Memory B cell (primary cell): Measurements from ENCODE around the gene GFRA1.

ENCODE experiments used
- ATAC-seq: fragments of 150-1000 bp; cut with Tn5 transposase; 2 replicates; pipeline ENCODE4 v1.10.0; 2021; ENCODE audit warnings: low read depth, mild to moderate bottlenecking, moderate library complexity
- DNase-seq, 2 donors: peaks; one replicate each; pipeline ENCODE4 v3.0.0; 2022; ENCODE audit warnings: low spot score in 2 of 2
- H3K27ac Mint-ChIP-seq: one replicate; pipeline ENCODE4 v1.8.0; 2022; ENCODE audit warnings: mild to moderate bottlenecking, moderate library complexity, mixed read lengths
- H3K27me3 Mint-ChIP-seq: one replicate; pipeline ENCODE4 v1.8.0; 2022; ENCODE audit warnings: mixed read lengths
- H3K36me3 Mint-ChIP-seq: one replicate; pipeline ENCODE4 v1.8.0; 2022; ENCODE audit warnings: mild to moderate bottlenecking, mixed read lengths
- H3K4me1 Mint-ChIP-seq: one replicate; pipeline ENCODE4 v1.8.0; 2022; ENCODE audit warnings: mixed read lengths
- H3K4me3 Mint-ChIP-seq: one replicate; pipeline ENCODE4 v1.8.0; 2022; ENCODE audit warnings: mild to moderate bottlenecking, moderate library complexity, mixed read lengths
- H3K9me3 Mint-ChIP-seq: one replicate; pipeline ENCODE4 v1.8.0; 2022; ENCODE audit warnings: mixed read lengths

GFRA1 gene

DNA sequence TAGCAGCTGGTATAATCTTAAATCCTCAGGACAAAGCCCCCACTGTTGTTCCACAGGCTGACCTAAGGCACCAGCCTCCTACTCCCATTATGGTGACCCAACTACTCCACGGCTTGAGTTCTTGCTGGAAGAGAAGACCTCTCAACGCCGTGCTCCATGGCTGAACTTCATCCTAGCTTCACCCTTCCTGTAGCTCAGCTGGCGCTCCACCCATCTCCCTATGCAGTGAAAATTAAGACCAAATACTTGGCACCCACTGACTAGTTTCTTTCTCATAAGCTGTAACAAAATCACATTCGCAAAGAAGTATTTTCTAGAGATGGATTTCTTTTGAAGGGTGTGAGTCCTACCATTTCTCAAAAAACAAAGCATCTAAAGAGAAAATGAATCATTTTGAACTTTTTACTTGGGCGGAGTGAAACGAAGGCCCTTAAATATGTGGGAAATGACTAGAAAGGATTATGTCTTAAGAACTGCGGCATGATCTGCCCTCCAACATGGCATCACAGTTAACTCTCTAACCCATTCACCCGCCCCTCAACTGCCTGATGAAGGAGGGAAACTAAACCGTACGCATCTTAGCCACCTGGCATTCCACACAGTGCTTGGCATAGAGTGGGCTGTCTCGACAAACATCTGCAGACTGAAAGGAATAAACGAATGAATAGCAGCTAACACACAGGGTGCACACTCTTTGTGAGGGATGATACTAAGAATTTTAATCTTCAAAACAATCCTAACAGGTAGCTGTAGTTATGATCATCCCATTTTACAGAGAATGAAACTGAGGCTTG, 32.7 kb downstream of the GFRA1 start:
- no peaks in the 10 kb centered on the region for H3K4me1 Mint-ChIP-seq
- ATAC-seq = no peak

DNA sequence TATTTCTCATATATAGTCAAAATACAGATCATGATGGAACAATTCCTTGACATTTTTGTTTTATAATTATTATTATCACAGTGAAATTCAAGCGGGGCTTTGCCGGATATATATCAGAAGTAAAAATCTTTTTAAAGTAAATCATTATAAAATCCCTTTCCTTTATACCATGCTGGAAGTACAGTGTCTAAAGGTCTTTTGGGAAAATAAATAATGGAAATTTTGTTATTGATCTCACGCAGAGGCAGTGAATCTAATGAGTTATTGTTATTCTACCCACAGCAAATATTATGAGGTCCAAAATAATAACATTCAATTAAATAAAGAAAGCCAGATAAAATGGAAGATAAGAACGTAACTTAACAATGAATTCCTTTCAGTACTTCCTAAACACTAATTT, 33.8 kb downstream of the GFRA1 start:
- H3K4me3 Mint-ChIP-seq = no peak overlapping the region
- H3K36me3 Mint-ChIP-seq = no peaks in the 10 kb centered on the region
- DNase-seq (no peak), ATAC-seq (no peak)
- H3K4me1 Mint-ChIP-seq = no peaks in the 10 kb centered on the region
- no peaks in the 10 kb centered on the region for H3K27me3 Mint-ChIP-seq
- no peak overlapping the region for H3K27ac Mint-ChIP-seq
- H3K9me3 Mint-ChIP-seq = no peaks in the 10 kb centered on the region

More for the DNA sequence above, 32.7 kb downstream of the GFRA1 start:
- Mint-ChIP-seq H3K27me3 (no peaks in the 10 kb centered on the region), H3K27ac (no peak overlapping the region), H3K9me3 (no peaks in the 10 kb centered on the region), H3K4me3 (no peak overlapping the region), H3K36me3 (no peaks in the 10 kb centered on the region)
- DNase-seq = no peak

DNA sequence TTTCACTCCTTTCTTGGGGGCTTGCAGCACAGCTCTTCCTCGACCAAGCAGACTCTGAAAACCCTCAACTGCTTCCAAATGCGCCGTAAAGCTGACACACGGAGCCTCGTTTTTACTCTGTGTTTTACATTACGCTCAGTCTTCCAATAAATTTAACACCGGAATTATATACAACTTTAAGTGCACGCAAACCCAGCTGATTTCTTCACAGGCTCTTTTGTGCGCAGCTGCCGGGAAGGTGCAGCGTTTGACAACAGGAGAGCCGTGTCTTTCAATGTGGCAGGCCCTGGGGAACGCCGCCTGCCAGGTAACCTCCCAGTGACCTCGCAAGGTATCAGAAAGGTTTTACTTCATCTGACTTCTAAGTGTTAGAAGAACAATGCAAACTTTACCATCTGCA, 35.0 kb downstream of the GFRA1 start:
- H3K9me3 Mint-ChIP-seq = no peaks in the 10 kb centered on the region
- no peak for ATAC-seq
- no peaks in the 10 kb centered on the region for H3K36me3 Mint-ChIP-seq
- no peaks in the 10 kb centered on the region for H3K27me3 Mint-ChIP-seq
- H3K4me1 Mint-ChIP-seq = no peaks in the 10 kb centered on the region
- no peak overlapping the region for H3K27ac Mint-ChIP-seq
- DNase-seq = no peak
- H3K4me3 Mint-ChIP-seq = no peak overlapping the region

DNA sequence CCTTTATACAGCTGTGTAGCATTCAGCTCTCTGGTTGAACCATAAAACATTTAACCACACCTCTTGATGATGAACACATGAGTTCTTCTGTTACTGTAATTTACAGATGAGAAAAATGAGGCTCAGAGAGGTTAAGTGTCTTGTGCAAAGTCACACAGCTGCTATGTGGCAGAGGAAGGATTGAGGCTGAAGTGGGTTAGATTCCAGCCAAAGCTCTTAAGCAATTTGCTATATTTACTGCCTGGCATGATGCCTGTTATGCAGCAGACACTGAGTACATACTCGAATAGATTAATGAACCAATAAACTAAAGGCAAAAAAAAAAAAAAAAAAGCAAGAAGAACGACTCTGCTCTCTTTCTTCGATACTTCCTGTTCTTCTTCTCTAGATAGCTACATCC, 35.7 kb downstream of the GFRA1 start:
- Mint-ChIP-seq H3K27me3 (no peaks in the 10 kb centered on the region), H3K27ac (no peak overlapping the region), H3K4me3 (no peak overlapping the region), H3K4me1 (no peaks in the 10 kb centered on the region), H3K36me3 (no peaks in the 10 kb centered on the region), H3K9me3 (no peaks in the 10 kb centered on the region)
- ATAC-seq = no peak
- DNase-seq = no peak

DNA sequence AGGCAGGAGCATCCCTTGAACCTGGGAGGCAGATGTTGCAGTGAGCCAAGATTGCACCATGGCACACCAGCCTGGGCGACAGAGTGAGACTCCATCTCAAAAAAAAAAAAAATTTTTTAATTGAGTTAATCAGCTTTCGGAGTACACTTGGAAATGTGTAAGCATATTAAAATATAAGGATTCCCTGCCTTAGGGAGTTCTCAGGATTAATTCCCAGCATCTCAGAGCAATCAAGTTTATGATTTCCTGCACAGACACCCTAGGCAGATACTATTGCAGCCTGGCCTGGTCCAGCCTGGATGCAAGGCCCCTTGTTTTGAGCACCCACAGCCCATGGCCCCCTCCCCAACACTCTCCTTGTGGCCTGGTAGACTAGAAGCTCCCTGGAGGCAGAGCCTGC, 39.8 kb downstream of the GFRA1 start:
- no peaks in the 10 kb centered on the region for H3K27me3 Mint-ChIP-seq
- H3K4me3 Mint-ChIP-seq = no peak overlapping the region
- no peaks in the 10 kb centered on the region for H3K9me3 Mint-ChIP-seq
- DNase-seq (no peak), ATAC-seq (no peak)
- no peak overlapping the region for H3K27ac Mint-ChIP-seq
- H3K36me3 Mint-ChIP-seq = no peaks in the 10 kb centered on the region
- H3K4me1 Mint-ChIP-seq = no peaks in the 10 kb centered on the region

DNA sequence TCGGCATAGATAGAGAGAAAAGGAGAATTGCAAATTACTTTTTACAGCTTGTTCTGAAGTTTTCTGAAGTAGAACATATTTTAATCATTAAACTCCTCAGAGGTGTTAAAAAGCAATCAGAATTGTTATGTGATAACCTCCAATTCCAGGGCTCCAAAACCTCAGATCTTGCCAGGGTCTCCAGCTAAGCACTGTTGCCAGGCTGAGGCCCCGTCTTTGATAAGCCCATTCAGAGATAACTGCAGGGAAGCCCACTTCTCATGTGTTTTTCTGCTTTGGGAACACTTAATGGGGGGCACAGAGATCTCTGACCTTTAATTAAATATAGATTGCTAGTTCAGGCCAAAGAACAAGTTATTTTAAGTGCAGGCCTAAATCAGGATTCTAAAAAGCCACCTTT, 40.4 kb downstream of the GFRA1 start:
- Mint-ChIP-seq H3K27me3 (no peaks in the 10 kb centered on the region), H3K4me3 (no peak overlapping the region)
- DNase-seq = no peak

DNA sequence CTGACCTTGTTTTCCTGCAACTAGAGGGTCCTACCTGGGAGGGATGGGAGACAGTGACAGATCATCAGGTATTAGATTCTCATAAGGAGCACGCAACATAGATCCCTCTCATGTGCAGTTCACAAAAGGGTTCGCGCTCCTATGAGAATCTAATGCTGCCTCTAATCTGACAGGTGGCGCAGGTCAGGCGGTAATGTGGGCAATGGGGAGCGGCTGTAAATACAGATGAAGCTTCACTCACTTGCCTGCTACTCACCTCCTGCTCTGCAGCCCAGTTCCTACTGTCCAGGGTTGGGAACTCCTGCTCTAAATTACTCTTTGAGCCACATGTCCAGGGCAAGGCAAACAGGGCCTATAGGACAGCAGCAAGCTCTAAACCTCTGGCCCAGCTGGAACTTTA, 46.2 kb downstream of the GFRA1 start:
- DNase-seq = no peak
- no peaks in the 10 kb centered on the region for H3K4me1 Mint-ChIP-seq
- no peak overlapping the region for H3K27ac Mint-ChIP-seq
- H3K4me3 Mint-ChIP-seq = no peak overlapping the region
- H3K9me3 Mint-ChIP-seq = no peaks in the 10 kb centered on the region
- ATAC-seq = no peak
- no peaks in the 10 kb centered on the region for H3K27me3 Mint-ChIP-seq
- H3K36me3 Mint-ChIP-seq = no peaks in the 10 kb centered on the region

More for the DNA sequence above, 40.4 kb downstream of the GFRA1 start:
- H3K27ac Mint-ChIP-seq = no peak overlapping the region
- no peaks in the 10 kb centered on the region for H3K4me1 Mint-ChIP-seq
- no peaks in the 10 kb centered on the region for H3K9me3 Mint-ChIP-seq
- H3K36me3 Mint-ChIP-seq = no peaks in the 10 kb centered on the region
- ATAC-seq = no peak

DNA sequence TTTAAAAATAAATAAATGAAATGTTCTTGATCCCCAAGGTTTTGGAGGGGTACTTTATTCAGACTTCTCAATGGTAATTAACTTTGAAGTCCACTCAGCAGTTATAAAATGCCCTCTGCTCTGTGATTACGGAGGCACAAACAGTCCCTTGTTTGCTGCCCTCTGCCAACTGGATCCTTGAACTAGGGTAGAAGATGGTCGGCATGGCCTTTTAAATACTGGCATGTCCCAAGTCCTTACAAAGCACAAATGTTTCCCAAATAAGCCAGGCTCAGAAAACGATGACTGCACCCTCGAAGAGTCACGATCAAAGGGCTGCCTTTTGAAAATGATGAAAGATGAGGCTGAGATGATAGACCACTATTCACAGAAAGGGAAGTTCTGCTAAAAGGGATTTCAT, 47.0 kb downstream of the GFRA1 start:
- no peaks in the 10 kb centered on the region for H3K4me1 Mint-ChIP-seq
- no peaks in the 10 kb centered on the region for H3K36me3 Mint-ChIP-seq
- no peak overlapping the region for H3K4me3 Mint-ChIP-seq
- H3K27ac Mint-ChIP-seq = no peak overlapping the region
- no peaks in the 10 kb centered on the region for H3K27me3 Mint-ChIP-seq
- ATAC-seq (no peak), DNase-seq (no peak)
- no peaks in the 10 kb centered on the region for H3K9me3 Mint-ChIP-seq

DNA sequence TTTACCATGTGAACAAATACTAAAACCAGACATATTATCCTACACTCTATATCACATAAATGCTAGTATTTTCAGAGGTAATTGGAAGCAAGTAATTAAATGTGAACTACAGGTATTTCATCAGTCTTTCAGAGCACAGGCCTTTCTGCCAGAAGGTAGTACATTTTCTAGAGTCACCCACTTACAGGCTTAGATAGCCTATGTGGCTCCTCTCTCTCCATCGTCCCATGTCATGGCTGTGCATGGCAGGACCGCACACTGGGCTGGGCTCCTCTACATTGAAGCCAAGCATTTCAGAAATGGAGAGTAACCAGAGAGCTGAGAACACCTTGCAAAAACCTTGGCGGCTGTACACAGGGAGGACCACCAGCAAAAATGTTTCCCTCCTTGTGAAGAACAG, 49.7 kb downstream of the GFRA1 start:
- Mint-ChIP-seq H3K27ac (no peak overlapping the region), H3K36me3 (no peaks in the 10 kb centered on the region), H3K4me3 (no peak overlapping the region), H3K4me1 (no peaks in the 10 kb centered on the region), H3K9me3 (no peaks in the 10 kb centered on the region), H3K27me3 (no peaks in the 10 kb centered on the region)
- ATAC-seq = no peak
- DNase-seq = no peak

DNA sequence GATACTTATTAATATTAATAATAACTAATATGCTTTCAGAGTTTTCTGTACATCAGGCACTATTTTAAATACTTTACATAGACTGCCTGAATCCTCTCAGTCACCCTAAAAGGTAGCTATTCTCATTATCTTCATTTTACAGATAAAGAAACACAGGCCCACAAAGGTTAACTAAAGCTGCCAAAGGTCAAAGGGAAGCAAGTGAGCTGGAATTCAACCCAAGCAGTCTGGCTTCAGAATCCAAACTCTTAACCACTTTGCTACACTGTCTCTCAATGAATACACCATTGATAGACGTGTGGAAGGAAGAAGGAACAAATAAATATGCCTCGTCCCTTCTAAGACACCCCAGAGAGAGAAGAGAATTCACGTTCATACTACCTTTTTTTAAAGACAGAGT, 52.0 kb downstream of the GFRA1 start:
- no peak overlapping the region for H3K4me3 Mint-ChIP-seq
- DNase-seq (no peak), ATAC-seq (no peak)
- no peaks in the 10 kb centered on the region for H3K9me3 Mint-ChIP-seq
- no peak overlapping the region for H3K27ac Mint-ChIP-seq
- no peaks in the 10 kb centered on the region for H3K4me1 Mint-ChIP-seq
- H3K27me3 Mint-ChIP-seq = no peaks in the 10 kb centered on the region
- H3K36me3 Mint-ChIP-seq = no peaks in the 10 kb centered on the region

DNA sequence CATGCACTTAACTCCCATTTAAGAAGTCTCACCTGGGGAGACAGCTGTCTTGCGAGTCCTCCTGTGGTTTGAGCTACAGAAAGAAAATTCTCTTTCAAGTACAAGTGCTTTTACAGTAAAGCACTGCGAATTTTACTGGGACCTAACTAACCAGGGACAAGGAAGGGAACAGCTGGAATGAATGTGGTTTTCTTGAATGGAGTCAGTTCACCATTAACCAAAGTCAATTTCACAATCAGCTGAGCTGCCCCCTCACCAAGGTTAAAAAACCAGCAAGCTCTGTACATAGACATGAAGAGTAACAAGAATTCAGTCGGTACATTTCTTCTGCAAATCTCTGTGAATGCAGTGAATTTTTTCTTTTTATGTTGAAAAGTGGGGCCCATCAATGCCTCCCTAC, 56.3 kb downstream of the GFRA1 start:
- no peak for ATAC-seq
- no peak overlapping the region for H3K27ac Mint-ChIP-seq
- H3K36me3 Mint-ChIP-seq = no peaks in the 10 kb centered on the region
- DNase-seq = no peak
- H3K4me1 Mint-ChIP-seq = no peaks in the 10 kb centered on the region
- H3K27me3 Mint-ChIP-seq = no peaks in the 10 kb centered on the region
- no peak overlapping the region for H3K4me3 Mint-ChIP-seq
- no peaks in the 10 kb centered on the region for H3K9me3 Mint-ChIP-seq

DNA sequence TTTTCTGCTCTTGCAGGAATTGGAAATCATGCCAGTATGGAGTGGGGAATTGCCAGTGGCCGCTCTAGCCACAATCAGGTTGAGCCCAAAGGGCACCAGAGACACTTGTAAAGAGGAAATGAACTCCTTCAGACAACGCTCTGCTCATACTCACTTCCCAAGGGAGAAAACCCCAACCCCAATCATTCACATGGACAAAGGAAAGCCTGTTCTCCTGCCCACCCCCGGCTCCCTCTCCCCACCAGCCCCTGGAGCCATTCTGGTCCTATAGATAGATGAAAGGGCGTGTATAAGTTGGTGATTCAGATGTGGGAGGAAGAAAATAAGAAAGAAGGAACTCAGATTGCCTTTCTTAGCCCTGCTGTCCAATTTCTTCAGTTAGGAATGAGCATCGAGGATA, 57.4 kb downstream of the GFRA1 start:
- no peak for ATAC-seq

DNA sequence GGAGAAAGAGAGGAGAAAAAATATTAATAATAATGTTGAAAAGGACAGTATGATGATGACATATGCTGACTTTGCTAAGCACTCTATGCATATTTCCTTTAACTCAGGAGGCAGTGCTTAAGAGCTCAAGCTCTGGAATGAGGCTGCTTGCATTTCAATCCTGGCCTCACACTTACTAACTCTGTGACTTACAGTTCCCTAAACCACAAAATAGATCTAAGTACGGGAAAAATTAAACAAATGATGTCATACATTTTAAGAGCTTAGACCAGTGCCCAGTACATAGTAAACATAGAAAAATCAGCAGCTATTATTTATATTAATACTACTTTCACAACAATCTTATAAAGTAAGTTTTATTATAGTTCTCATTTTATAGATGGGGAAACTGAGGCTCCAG, 61.3 kb downstream of the GFRA1 start:
- ATAC-seq (no peak), DNase-seq (no peak)
- H3K27me3 Mint-ChIP-seq = no peaks in the 10 kb centered on the region
- no peaks in the 10 kb centered on the region for H3K36me3 Mint-ChIP-seq
- H3K9me3 Mint-ChIP-seq = no peaks in the 10 kb centered on the region
- no peak overlapping the region for H3K27ac Mint-ChIP-seq
- no peaks in the 10 kb centered on the region for H3K4me1 Mint-ChIP-seq
- no peak overlapping the region for H3K4me3 Mint-ChIP-seq

More for the DNA sequence above, 57.4 kb downstream of the GFRA1 start:
- no peak for DNase-seq
- H3K27me3 Mint-ChIP-seq = no peaks in the 10 kb centered on the region
- no peak overlapping the region for H3K27ac Mint-ChIP-seq
- H3K36me3 Mint-ChIP-seq = no peaks in the 10 kb centered on the region
- H3K9me3 Mint-ChIP-seq = no peaks in the 10 kb centered on the region
- no peak overlapping the region for H3K4me3 Mint-ChIP-seq
- no peaks in the 10 kb centered on the region for H3K4me1 Mint-ChIP-seq

DNA sequence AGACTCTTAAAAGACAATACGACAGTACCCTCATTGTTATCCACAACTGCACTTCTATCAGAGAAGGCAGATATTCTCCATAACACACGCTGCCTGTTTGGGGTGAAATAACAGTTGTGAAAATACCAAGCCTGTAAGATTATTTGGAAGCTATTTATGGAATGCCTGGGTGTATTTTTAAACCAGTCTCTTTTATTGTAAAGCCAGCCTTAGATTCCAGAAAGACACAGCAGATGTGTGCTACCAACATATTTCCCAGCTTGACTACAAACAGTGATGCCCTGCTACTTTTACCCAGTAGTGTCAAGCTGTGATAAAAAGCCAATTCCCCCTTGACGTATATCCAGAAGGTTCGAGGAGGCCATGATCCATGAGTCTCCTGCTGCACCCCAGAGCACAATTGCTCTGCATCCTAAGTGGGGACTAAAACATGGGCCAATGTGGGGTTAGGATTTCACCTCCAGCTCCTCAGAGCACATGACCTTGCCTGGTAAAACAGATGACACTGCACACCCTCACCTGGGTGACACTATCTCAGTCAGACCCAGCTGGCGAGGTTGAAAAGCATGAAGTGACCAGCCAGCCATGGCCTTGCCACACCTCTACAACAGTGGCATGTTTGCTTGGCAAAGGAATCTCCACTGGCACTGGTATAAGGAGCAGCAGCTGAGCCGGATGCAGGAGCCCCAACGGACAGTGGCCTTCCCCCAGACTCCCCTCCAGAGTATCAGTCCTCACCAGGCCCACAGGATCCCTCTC, 62.2 kb downstream of the GFRA1 start:
- Mint-ChIP-seq H3K27me3 (no peaks in the 10 kb centered on the region), H3K9me3 (no peaks in the 10 kb centered on the region), H3K36me3 (no peaks in the 10 kb centered on the region), H3K4me1 (no peaks in the 10 kb centered on the region), H3K4me3 (no peak overlapping the region), H3K27ac (no peak overlapping the region)
- no peak for ATAC-seq
- DNase-seq = no peak

DNA sequence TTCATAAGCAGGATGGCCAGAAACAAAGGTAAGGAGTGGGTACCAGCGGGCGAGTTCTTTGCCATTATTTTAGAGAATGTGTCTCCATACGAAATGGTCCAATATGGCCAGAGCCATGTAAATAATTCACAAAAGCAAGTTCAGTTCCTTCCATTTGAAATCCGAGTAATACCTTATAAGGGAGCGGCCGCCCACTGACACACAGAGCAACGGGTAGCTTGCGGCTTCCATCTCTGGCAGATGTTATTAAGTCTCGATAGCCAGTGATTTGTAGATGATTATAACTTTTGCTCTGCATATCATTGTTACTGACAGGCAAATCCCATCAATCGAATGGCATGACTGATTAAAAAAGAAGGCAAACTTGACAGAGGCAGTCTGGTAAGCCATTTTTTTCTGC, 63.2 kb downstream of the GFRA1 start:
- Mint-ChIP-seq H3K4me1 (no peaks in the 10 kb centered on the region), H3K36me3 (no peaks in the 10 kb centered on the region), H3K27ac (no peak overlapping the region), H3K27me3 (no peaks in the 10 kb centered on the region), H3K9me3 (no peaks in the 10 kb centered on the region), H3K4me3 (no peak overlapping the region)
- ATAC-seq (no peak), DNase-seq (no peak)
